CD4-positive, CD25-positive, alpha-beta regulatory T cell (primary cell): ENCODE measurements around the gene MTA3. TPM values are rescaled to one million over a fixed set of nuclear protein-coding genes. Genes with fewer than 3 reads are reported as not detected.

Experiments used
- ATAC-seq, 2 donors: fragments of 150-1000 bp; cut with Tn5 transposase; one replicate each; pipeline ENCODE4 v1.10.0; 2021; ENCODE audit warnings: low read depth in 2 of 2, moderate number of reproducible peaks in 2 of 2, moderate library complexity in 1 of 2
- DNase-seq, 3 donors: peaks; one replicate each; pipeline versions ENCODE4 v3.0.0 to v3.0.0-alpha.2; 2012 to 2022; ENCODE audit warnings: mixed read lengths in 1 of 3
- H3K27ac ChIP-seq: one replicate; pipeline ENCODE4 v1.7.0; 2013; ENCODE audit warnings: mild to moderate bottlenecking, low read length; ENCODE audit not compliant: insufficient read depth, poor library complexity, severe bottlenecking
- H3K27me3 ChIP-seq: one replicate; pipeline ENCODE4 v1.7.0; 2013; ENCODE audit warnings: low read length; ENCODE audit not compliant: control insufficient read depth, insufficient read depth
- H3K36me3 ChIP-seq: one replicate; pipeline ENCODE4 v1.7.0; 2013; ENCODE audit warnings: mild to moderate bottlenecking, low read length, moderate library complexity; ENCODE audit not compliant: control insufficient read depth, insufficient read depth
- H3K4me1 ChIP-seq: 2 replicates; pipeline ENCODE4 v1.7.0; 2013; ENCODE audit warnings: mild to moderate bottlenecking, low read length; ENCODE audit not compliant: insufficient read depth, control insufficient read depth, poor library complexity, severe bottlenecking
- H3K4me3 ChIP-seq: one replicate; pipeline ENCODE4 v1.7.0; 2013; ENCODE audit warnings: low read depth, mild to moderate bottlenecking, low read length, moderate library complexity
- H3K9me3 ChIP-seq, 2 experiments: 1 replicate in 1 of 2; 2 replicates in 1 of 2; pipeline ENCODE4 v1.7.0; 2013; ENCODE audit warnings: low read length in 2 of 2, mild to moderate bottlenecking in 1 of 2, moderate library complexity in 1 of 2; ENCODE audit not compliant: control insufficient read depth in 2 of 2
- H3K27ac Mint-ChIP-seq, 3 donors: one replicate each; pipeline ENCODE4 v1.8.0; 2020 to 2022; ENCODE audit warnings: mild to moderate bottlenecking in 3 of 3, mixed read lengths in 3 of 3, moderate library complexity in 2 of 3
- H3K27me3 Mint-ChIP-seq: one replicate; pipeline ENCODE4 v1.8.0; 2022; ENCODE audit warnings: mild to moderate bottlenecking, mixed read lengths
- H3K36me3 Mint-ChIP-seq: one replicate; pipeline ENCODE4 v1.8.0; 2020; ENCODE audit warnings: mixed read lengths
- H3K4me1 Mint-ChIP-seq, 4 donors: one replicate each; pipeline ENCODE4 v1.8.0; 2020 to 2022; ENCODE audit warnings: mixed read lengths in 4 of 4, mild to moderate bottlenecking in 1 of 4
- H3K4me3 Mint-ChIP-seq, 4 donors: one replicate each; pipeline ENCODE4 v1.8.0; 2020 to 2022; ENCODE audit warnings: mild to moderate bottlenecking in 4 of 4, mixed read lengths in 4 of 4, moderate library complexity in 3 of 4
- H3K9me3 Mint-ChIP-seq, 7 donors: one replicate each; pipeline ENCODE4 v1.8.0; 2020 to 2022; ENCODE audit warnings: mixed read lengths in 7 of 7, mild to moderate bottlenecking in 3 of 7, moderate library complexity in 2 of 7
- polyA plus RNA-seq, 4 donors: library from polyadenylated mRNA; unstranded; fragments of 300-500 nt; fragmentation: Illumina TruSeq; gene quantifications; one replicate each; pipeline ENCODE4 v1.2.3, GENCODE V29; 2021
- total RNA-seq: library from RNA; stranded (reverse); gene quantifications from one replicate; pipeline ENCODE4 v1.2.3, GENCODE V29; 2022

The MTA3 gene
- total and polyA plus RNA-seq, 5 donors from 2014 or later, result 7.7 to 20.4 (median 9.4) TPM

GRCh38 chr2:42545023-42545721 lies 23.3 kb upstream of the MTA3 start:
- Mint-ChIP-seq H3K36me3 (no peaks in the 10 kb centered on the region), H3K4me1 (no peaks in the 10 kb centered on the region)

GRCh38 chr2:42545841-42546390 lies 22.5 kb upstream of the MTA3 start:
- no peak for ATAC-seq
- H3K9me3 Mint-ChIP-seq, result no peaks in the 10 kb centered on the region
- H3K4me1 ChIP-seq, result no peaks in the 10 kb centered on the region
- H3K9me3 ChIP-seq, result no peaks in the 10 kb centered on the region
- H3K27ac ChIP-seq, result no peak overlapping the region
- H3K36me3 Mint-ChIP-seq, result no peaks in the 10 kb centered on the region
- H3K36me3 ChIP-seq, result no peaks in the 10 kb centered on the region
- no peaks in the 10 kb centered on the region for H3K27me3 Mint-ChIP-seq
- no peak overlapping the region for H3K4me3 ChIP-seq
- no peak overlapping the region for H3K27ac Mint-ChIP-seq
- no peaks in the 10 kb centered on the region for H3K27me3 ChIP-seq
- H3K4me1 Mint-ChIP-seq, result no peaks in the 10 kb centered on the region
- no peak for DNase-seq
- no peak overlapping the region for H3K4me3 Mint-ChIP-seq

More at GRCh38 chr2:42545023-42545721, 23.3 kb upstream of the MTA3 start:
- Mint-ChIP-seq H3K27ac (no peak overlapping the region), H3K4me3 (no peak overlapping the region), H3K27me3 (no peaks in the 10 kb centered on the region), H3K9me3 (no peaks in the 10 kb centered on the region)
- Histone ChIP-seq H3K4me3 (no peak overlapping the region), H3K27me3 (no peaks in the 10 kb centered on the region), H3K27ac (no peak overlapping the region), H3K9me3 (no peaks in the 10 kb centered on the region), H3K36me3 (no peaks in the 10 kb centered on the region), H3K4me1 (no peaks in the 10 kb centered on the region)
- DNase-seq, result no peak
- no peak for ATAC-seq

- no peak overlapping the region for H3K27ac ChIP-seq
- no peaks in the 10 kb centered on the region for H3K4me1 Mint-ChIP-seq
- H3K9me3 Mint-ChIP-seq, result no peaks in the 10 kb centered on the region
- H3K36me3 ChIP-seq, result no peaks in the 10 kb centered on the region
- no peaks in the 10 kb centered on the region for H3K36me3 Mint-ChIP-seq
- no peaks in the 10 kb centered on the region for H3K27me3 ChIP-seq
- no peak overlapping the region for H3K4me3 ChIP-seq
- DNase-seq, result no peak
- H3K9me3 ChIP-seq, result no peaks in the 10 kb centered on the region
- no peaks in the 10 kb centered on the region for H3K27me3 Mint-ChIP-seq
- no peak overlapping the region for H3K4me3 Mint-ChIP-seq
- no peak for ATAC-seq
- H3K27ac Mint-ChIP-seq, result no peak overlapping the region
- H3K4me1 ChIP-seq, result no peaks in the 10 kb centered on the region
Observed at GRCh38 chr2:42547014-42547413, 21.4 kb upstream of the MTA3 start.

GRCh38 chr2:42547446-42548295 lies 20.8 kb upstream of the MTA3 start:
- Mint-ChIP-seq H3K27me3 (no peaks in the 10 kb centered on the region), H3K36me3 (no peaks in the 10 kb centered on the region), H3K27ac (no peak overlapping the region), H3K4me1 (no peaks in the 10 kb centered on the region), H3K9me3 (no peaks in the 10 kb centered on the region), H3K4me3 (no peak overlapping the region)
- no peak for ATAC-seq
- Histone ChIP-seq H3K36me3 (no peaks in the 10 kb centered on the region), H3K27ac (no peak overlapping the region), H3K4me1 (no peaks in the 10 kb centered on the region), H3K4me3 (no peak overlapping the region), H3K27me3 (no peaks in the 10 kb centered on the region), H3K9me3 (no peaks in the 10 kb centered on the region)
- no peak for DNase-seq

- H3K27ac Mint-ChIP-seq, result no peak overlapping the region
Observed at GRCh38 chr2:42550870-42551269, 17.6 kb upstream of the MTA3 start.

GRCh38 chr2:42554392-42554791 lies 14.0 kb upstream of the MTA3 start:
- Histone ChIP-seq H3K27me3 (no peaks in the 10 kb centered on the region), H3K36me3 (no peaks in the 10 kb centered on the region), H3K27ac (no peak overlapping the region), H3K4me3 (no peak overlapping the region), H3K9me3 (no peaks in the 10 kb centered on the region), H3K4me1 (no peaks in the 10 kb centered on the region)
- Mint-ChIP-seq H3K4me1 (no peaks in the 10 kb centered on the region), H3K27ac (no peak overlapping the region), H3K36me3 (no peaks in the 10 kb centered on the region), H3K27me3 (peaks cover 11% of the 10 kb centered on the region), H3K9me3 (peaks cover 0 to 1% (median 0%) of the 10 kb centered on the region in 7 donors), H3K4me3 (no peak overlapping the region)
- DNase-seq (no peak), ATAC-seq (no peak)

More at GRCh38 chr2:42550870-42551269, 17.6 kb upstream of the MTA3 start:
- Mint-ChIP-seq H3K27me3 (peaks cover 6% of the 10 kb centered on the region), H3K4me1 (no peaks in the 10 kb centered on the region), H3K9me3 (no peaks in the 10 kb centered on the region), H3K36me3 (no peaks in the 10 kb centered on the region), H3K4me3 (no peak overlapping the region)
- no peaks in the 10 kb centered on the region for H3K4me1 ChIP-seq
- no peak overlapping the region for H3K4me3 ChIP-seq
- no peaks in the 10 kb centered on the region for H3K27me3 ChIP-seq
- no peak overlapping the region for H3K27ac ChIP-seq
- H3K36me3 ChIP-seq, result no peaks in the 10 kb centered on the region
- ATAC-seq, result no peak
- H3K9me3 ChIP-seq, result no peaks in the 10 kb centered on the region
- no peak for DNase-seq

GRCh38 chr2:42556315-42556890 lies 12.0 kb upstream of the MTA3 start:
- Histone ChIP-seq H3K9me3 (no peaks in the 10 kb centered on the region), H3K4me1 (no peaks in the 10 kb centered on the region), H3K36me3 (no peaks in the 10 kb centered on the region), H3K27me3 (no peaks in the 10 kb centered on the region), H3K4me3 (no peak overlapping the region), H3K27ac (no peak overlapping the region)
- no peaks in the 10 kb centered on the region for H3K4me1 Mint-ChIP-seq
- H3K27me3 Mint-ChIP-seq, result peaks cover 16% of the 10 kb centered on the region
- no peaks in the 10 kb centered on the region for H3K36me3 Mint-ChIP-seq
- no peak for ATAC-seq
- DNase-seq, result no peak
- H3K27ac Mint-ChIP-seq, result no peak overlapping the region
- H3K9me3 Mint-ChIP-seq, result peaks cover 0 to 2% (median 0%) of the 10 kb centered on the region in 7 donors
- no peak overlapping the region for H3K4me3 Mint-ChIP-seq
